Adipocyte (in vitro differentiated cells): ENCODE results near the gene AP1G2.
"Not testable (repeated sequence)": the region's sequence is repeated elsewhere in the genome, so short reads cannot be mapped to it uniquely, and the experiment has no call there.

Experiments
- DNase-seq: peaks from one replicate; pipeline ENCODE4 v3.0.0-alpha.2; 2015; ENCODE audit warnings: low read depth
- H3K27me3 ChIP-seq: replicated peaks from 2 replicates; pipeline ENCODE4 v1.7.0; 2013; ENCODE audit warnings: mild to moderate bottlenecking, low read length, moderate library complexity; ENCODE audit not compliant: control insufficient read depth, insufficient read depth
- H3K36me3 ChIP-seq: 2 replicates; pipeline ENCODE4 v1.7.0; 2013; ENCODE audit warnings: low read length, mild to moderate bottlenecking, moderate library complexity; ENCODE audit not compliant: control insufficient read depth, insufficient read depth, severe bottlenecking
- H3K4me1 ChIP-seq: 2 replicates; pipeline ENCODE4 v1.7.0; 2013; ENCODE audit warnings: mild to moderate bottlenecking, low read length, moderate library complexity; ENCODE audit not compliant: control insufficient read depth, insufficient read depth
- H3K4me3 ChIP-seq: 2 replicates; pipeline ENCODE4 v1.7.0; 2013; ENCODE audit warnings: mild to moderate bottlenecking, low read length, moderate library complexity
- H3K9ac ChIP-seq: 2 replicates; pipeline ENCODE4 v1.7.0; 2013; ENCODE audit warnings: mild to moderate bottlenecking, low read length, moderate library complexity
- H3K9me3 ChIP-seq: 2 replicates; pipeline ENCODE4 v1.7.0; 2013; ENCODE audit warnings: mild to moderate bottlenecking, low read length, moderate library complexity; ENCODE audit not compliant: control insufficient read depth

The AP1G2 gene

DNA sequence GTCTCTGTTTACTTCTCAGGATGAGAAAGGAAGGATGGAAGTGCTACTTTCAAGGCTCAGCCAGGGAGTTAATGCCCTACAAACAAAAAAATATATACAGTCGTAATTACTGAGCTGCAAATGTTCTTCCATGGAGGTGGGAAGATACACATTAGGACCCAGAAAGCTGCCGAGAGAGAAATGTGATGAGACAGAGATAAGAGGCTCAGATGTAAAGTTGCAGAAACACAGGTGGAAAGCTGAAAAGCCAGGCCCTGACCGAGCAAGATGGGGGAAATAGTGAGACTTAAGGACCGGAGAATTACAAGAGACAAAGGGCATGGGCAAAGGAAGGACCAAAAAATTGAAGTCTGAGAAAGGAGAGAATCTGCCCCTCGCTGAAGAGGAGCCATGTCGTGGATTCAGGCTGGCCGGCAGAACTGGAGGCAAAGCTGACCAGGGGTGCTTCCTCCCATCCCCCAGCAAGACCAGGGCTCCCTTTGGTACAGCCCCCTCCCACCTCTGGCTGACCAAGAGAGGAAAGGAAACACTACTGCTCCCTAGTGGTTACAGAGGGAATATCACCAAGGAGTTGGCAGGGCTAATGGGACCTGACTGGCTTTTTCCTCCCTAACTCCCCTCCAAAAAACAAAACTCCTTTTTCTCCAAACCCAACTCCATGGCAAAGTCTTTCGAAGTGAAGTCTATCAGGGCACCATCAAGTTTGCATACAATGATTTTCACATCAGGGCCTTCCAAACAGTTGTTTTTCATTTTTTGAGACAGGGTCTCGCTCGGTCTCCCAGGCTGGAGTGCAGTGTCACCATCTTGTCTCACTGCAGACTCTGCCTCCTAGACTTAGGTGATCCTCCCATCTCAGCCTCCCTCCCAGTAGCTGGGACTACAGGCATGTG is 28.1 kb downstream of the AP1G2 start:
- no peaks in the 10 kb centered on the region for H3K27me3 ChIP-seq
- no peaks in the 10 kb centered on the region for H3K9me3 ChIP-seq
- H3K4me1 ChIP-seq: no peaks in the 10 kb centered on the region
- H3K4me3 ChIP-seq: no peak overlapping the region
- H3K36me3 ChIP-seq: no peaks in the 10 kb centered on the region
- DNase-seq: peak; percentile 69
- H3K9ac ChIP-seq: no peak overlapping the region

DNA sequence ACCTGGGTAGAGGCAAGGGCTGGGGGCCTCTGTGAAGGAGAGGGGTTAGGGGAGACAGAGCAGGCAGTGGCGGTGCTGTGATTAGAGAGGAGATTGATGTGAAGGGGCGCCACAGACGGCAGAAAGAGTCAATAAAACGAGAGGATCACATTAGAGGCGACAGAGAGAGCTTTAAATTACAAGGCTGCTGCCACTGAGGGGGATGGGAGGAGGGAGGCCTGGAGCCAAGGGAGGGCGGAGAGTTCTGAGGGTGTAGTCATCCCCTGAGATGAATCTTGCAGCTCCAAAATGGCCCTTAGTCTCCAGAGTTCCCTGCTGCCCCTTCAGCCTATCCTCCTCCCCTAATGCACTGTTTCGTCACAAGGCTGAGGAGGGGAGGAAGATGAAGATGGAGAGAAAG is 28.8 kb downstream of the AP1G2 start:
- peak; percentile 30 for DNase-seq

DNA sequence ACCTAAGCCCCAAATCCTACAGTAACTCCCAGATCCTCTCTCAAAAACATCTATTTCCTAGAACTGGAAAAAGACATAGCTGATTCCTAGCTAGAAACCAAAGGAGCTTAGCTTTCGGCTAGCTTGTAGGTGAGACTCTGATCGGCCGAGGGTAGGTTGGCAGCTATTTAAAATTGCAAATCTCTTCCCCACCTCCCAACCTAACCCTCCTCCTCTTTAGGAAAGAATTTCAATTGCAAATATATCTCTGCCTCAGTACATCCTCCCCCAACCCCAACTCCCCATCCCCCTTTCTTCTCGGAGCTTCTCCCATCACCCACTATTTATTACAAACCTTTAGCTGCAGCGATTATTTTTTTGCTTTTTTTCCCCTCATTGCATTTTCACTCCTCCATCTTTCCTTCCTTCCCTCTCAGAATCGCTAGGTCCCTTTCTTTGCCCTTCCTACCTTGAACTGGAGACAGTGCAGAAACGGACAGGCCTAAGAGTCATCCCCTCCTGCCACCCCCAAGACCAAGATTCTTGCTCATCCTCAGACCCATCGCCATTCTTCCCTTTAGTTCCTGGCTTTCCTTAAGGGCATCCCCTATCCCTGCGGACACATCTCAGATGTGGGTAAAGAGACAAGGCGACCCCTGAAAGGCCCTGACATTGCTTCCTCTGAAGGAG is 29.4 kb downstream of the AP1G2 start:
- no peak for DNase-seq
- Histone ChIP-seq H3K27me3 (no peaks in the 10 kb centered on the region), H3K9ac (no peak overlapping the region), H3K4me3 (no peak overlapping the region), H3K9me3 (no peaks in the 10 kb centered on the region), H3K36me3 (no peaks in the 10 kb centered on the region), H3K4me1 (no peaks in the 10 kb centered on the region)

More for the DNA sequence above, 28.8 kb downstream of the AP1G2 start:
- Histone ChIP-seq H3K4me1 (no peaks in the 10 kb centered on the region), H3K9me3 (no peaks in the 10 kb centered on the region), H3K36me3 (no peaks in the 10 kb centered on the region), H3K27me3 (no peaks in the 10 kb centered on the region), H3K9ac (no peak overlapping the region), H3K4me3 (no peak overlapping the region)

DNA sequence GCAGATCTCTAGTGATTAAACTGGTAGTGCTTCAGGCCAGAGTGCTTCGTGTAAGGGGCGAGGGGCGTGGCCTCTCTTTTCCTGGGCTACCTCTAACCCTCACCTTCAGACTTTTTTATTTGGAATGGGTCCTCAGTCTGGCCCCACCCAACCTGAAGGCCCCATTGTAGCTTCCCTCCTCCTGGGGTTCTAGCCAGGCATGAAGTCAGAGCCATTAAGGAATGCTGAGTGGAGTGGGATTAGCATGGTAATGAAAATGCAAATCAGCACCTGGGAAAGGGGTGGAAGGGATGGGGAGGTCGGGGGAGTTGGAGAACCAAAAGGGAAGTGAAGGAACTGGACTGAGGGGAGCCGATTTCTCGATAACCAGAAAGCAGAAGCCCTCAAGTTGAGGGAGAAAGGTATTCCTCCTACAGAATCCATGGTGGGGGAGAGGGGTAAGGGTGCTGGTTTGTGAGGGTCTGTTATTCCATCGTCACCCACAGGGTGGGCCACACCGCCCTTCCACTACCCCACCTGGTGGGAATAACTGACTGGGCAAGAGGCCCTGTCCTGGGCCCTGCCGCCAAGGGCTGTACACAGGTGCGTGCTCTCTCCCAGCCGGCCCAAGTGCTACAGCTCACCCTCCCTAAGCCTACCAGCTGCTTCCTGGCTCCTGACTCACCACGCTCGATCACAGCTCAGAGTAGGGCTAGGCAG is 30.1 kb downstream of the AP1G2 start:
- H3K4me3 ChIP-seq: no peak overlapping the region

DNA sequence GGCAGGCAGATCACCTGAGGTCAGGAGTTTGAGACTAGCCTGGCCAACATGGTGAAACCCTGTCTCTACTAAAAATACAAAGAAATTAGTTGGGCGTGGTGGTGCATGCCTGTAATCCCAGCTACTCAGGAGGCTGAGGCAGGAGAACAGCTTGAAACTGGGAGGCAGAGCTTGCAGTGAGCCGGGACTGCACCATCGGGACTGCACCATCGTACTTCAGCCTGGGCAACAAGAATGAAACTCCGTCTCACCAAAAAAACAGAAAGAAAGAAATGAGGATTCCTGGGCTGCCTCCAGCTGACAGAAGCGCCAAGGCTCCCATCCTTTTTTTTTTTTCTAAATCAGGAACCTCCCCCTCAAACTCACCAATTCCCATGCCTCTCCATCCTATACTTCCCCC is 30.7 kb downstream of the AP1G2 start:
- H3K27me3 ChIP-seq, H3K36me3 ChIP-seq, H3K9me3 ChIP-seq, H3K4me1 ChIP-seq, H3K9ac ChIP-seq, DNase-seq, H3K4me3 ChIP-seq: not testable (repeated sequence)

More for the DNA sequence above, 30.1 kb downstream of the AP1G2 start:
- no peak for DNase-seq
- Histone ChIP-seq H3K4me1 (no peaks in the 10 kb centered on the region), H3K36me3 (no peaks in the 10 kb centered on the region), H3K27me3 (no peaks in the 10 kb centered on the region), H3K9ac (no peak overlapping the region), H3K9me3 (no peaks in the 10 kb centered on the region)

DNA sequence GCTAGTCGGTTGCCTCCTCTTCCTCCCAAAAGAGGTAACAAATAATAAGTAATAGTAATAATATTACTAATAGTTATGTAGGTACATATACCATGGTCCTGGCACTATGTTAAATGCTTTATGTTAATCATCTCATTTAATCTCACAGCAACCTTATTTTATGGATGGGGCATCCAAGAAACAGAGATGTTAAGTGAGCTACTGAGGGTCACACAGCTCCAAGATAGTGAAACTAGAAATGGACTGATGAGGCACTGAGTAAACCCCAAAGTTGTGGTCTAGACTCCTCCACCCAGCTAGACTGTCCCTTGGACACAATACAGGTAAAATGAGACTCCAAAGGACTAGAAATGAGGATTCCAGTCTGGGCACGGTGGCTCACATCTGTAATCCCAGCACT is 31.1 kb downstream of the AP1G2 start:
- Histone ChIP-seq H3K9me3 (no peaks in the 10 kb centered on the region), H3K9ac (no peak overlapping the region), H3K27me3 (no peaks in the 10 kb centered on the region), H3K4me1 (no peaks in the 10 kb centered on the region), H3K36me3 (no peaks in the 10 kb centered on the region), H3K4me3 (no peak overlapping the region)
- no peak for DNase-seq

GRCh38 chr14:23535943-23536342 is 31.6 kb downstream of the AP1G2 start:
- no peak for DNase-seq
- Histone ChIP-seq H3K4me3 (no peak overlapping the region), H3K36me3 (no peaks in the 10 kb centered on the region), H3K9me3 (no peaks in the 10 kb centered on the region), H3K9ac (no peak overlapping the region), H3K27me3 (no peaks in the 10 kb centered on the region), H3K4me1 (no peaks in the 10 kb centered on the region)

DNA sequence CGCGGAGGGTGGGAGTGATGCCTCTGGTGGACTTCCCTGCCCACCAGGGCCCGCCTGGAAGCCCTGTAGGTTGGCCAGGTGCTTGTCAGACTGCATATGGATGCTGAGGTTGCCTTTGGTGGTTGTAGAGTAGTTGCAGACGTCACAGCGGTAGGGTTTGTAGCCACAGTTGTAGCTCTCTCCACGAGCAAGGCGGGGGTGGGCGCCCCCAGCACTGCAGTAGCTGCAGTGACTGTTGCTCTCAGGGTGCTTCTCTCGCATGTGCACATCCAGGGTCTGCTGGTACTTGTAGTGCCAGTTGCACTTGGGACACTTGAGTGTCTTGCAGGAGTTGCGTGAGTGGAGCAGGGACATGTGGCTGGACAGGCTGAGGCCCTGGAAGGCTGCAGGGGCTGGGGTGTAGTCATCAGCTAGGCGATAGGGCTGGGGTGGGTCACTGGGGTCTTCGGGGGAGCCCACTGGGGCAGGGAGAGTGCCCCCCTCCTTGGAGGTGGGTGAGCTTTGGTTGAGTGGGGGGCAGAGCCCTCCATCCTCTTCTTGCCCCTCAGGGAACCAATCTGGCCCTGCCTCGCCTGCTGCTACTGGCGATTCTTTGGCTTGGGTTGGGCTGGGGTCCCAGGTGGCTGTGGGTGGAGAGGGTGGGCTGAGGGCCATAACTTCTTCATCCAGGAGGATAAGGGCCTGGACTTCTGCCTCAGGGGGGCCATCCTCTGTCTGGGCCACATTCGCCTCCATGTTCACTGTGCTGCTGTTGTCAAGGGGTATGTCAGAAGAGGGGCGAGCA is 33.7 kb downstream of the AP1G2 start:
- H3K9me3 ChIP-seq: no peaks in the 10 kb centered on the region
- H3K36me3 ChIP-seq: no peaks in the 10 kb centered on the region
- DNase-seq: no peak
- no peak overlapping the region for H3K9ac ChIP-seq
- H3K27me3 ChIP-seq: no peaks in the 10 kb centered on the region
- H3K4me3 ChIP-seq: no peak overlapping the region
- peaks cover 5% of the 10 kb centered on the region for H3K4me1 ChIP-seq

- H3K4me1 ChIP-seq: peaks cover 5% of the 10 kb centered on the region
- H3K4me3 ChIP-seq: no peak overlapping the region
- no peaks in the 10 kb centered on the region for H3K27me3 ChIP-seq
- DNase-seq: no peak
- H3K9me3 ChIP-seq: no peaks in the 10 kb centered on the region
- no peak overlapping the region for H3K9ac ChIP-seq
- H3K36me3 ChIP-seq: no peaks in the 10 kb centered on the region
Observed at GRCh38 chr14:23532658-23533057, 34.9 kb downstream of the AP1G2 start.

DNA sequence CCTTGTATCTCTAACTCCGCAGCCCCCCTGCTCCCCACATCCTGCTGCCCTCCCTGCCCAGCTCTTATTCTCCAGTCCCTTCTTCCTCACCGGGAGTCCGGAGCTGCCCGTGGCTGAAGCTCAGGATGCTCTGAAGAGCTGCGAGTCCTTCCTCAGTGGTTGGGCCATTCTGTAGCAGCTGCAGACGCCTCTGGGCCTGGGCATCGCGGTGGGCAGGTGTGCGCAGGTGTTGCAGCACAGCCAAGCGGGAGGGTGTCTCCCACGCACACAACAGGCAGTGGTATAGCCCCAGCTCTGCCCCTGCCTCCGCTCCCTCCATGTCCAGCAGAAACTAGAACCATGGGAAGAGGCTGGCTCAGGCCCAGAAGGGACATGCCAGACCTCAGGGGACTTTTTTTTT is 36.2 kb downstream of the AP1G2 start:
- H3K9me3 ChIP-seq: no peaks in the 10 kb centered on the region
- peaks cover 5% of the 10 kb centered on the region for H3K4me1 ChIP-seq
- no peak overlapping the region for H3K4me3 ChIP-seq
- H3K36me3 ChIP-seq: no peaks in the 10 kb centered on the region
- no peaks in the 10 kb centered on the region for H3K27me3 ChIP-seq
- no peak overlapping the region for H3K9ac ChIP-seq
- DNase-seq: no peak
